GM20431 (cell line): ENCODE results near the gene FNTB.

Experiments used
- in situ Hi-C: fragments of 300-500 bp; cut with MseI, MboI; formaldehyde crosslinking; loops from one replicate; pipeline ENCODE4 v1.15.0; 2020; ENCODE audit warnings: low sequenced_read_pairs; ENCODE audit not compliant: unreplicated experiment

The FNTB gene

DNA sequence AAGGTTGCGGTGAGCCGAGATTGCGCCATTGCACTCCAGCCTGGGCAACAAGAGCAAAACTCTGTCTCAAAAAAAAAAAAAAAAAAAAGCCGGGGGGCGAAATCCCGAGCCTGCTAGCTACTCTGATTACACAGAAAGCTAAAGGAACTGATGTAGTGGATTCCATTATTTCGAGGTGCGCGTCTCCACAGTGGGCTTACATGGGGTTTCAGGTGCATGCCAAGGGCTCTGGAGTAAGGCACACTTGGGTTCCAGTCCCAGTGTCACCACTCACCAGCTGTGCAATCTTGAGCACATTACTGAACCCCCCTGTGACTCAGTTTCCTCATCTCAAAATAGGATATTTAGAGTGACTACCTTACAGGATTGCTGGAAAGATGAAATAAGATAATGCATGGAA is 12.9 kb upstream of the FNTB start:
- in situ Hi-C loops: no loop called here

GRCh38 chr14:64974563-64974962 is 12.1 kb upstream of the FNTB start:
- in situ Hi-C loops: no loop called here

GRCh38 chr14:64979336-64980074 is 7.2 kb upstream of the FNTB start:
- in situ Hi-C loops: no loop called here

DNA sequence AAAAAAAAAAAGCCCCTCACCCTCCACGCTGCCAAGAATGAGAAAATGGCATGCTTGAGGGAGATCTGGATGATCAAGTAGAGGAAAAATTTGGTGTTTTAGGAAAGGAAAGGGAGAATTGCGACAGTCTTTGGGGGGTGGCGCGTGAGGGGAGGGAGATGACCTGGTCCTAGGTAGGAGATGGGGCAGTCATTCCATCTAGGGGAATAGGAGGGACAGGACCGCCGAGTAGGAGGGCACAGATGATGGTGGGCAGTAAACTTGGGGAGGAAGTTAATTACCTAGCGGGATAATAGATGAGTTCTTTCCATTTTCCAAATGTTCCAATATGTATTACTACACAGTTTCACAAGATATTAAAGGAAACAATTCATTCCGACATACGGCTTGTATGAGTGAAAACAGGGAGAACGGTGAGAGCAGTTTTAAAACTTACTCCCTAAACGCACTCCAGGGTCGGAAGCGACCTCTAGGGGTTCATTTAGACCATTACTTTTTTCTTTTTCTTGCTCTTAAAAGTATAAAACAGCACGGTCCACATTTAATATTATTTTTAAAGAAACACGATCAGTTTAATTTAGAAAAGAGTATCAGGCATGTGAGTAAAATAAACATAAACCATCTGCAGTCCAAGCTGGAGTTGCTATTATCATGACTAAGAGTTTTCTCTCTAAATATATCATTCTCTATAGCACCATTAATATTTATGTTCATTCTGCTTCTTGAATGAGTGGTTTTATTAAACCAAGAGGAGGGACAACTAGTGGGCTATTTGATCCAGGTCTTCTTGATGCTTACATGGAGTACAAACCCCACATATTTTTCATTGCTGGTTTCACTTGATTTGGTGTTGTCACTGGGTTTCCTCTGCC is 3.0 kb upstream of the FNTB start:
- in situ Hi-C loops: no loop called here

DNA sequence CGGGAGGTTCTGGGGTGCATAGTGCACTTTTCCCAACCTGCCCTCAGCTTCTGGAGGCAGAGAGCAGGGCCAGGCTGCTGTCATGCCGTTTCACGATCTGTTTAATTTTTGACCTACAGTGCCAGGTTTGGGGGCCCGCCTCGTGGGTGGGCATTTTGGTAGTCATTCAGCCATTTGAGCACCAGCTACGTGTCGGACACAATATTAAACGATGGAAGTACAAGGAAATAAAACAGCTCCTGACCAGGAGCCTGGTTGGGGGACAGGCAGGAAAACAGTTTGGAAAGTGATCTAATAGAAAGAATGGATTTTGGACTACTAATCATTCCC is 708 bp downstream of the FNTB start:
- in situ Hi-C loops: no loop called here

DNA sequence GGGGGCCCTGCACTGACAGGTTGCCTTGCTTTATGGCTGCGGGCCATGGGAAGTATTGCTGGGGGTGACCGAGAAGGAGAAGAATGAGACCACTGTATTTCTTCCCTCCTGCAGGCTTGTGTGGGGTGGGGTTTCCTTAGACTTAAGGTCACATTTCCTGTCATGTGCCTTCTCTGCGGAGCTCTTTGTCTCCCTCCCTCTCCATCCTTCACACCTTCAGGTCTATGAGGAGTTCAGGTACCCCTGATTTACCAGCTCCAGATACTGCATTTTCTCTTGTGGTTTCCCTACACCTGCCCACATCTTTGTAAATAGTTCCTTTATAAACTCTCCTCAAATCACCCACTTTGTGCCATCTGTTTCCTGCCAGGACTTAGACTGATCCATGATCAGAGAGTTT is 3.6 kb downstream of the FNTB start:
- in situ Hi-C loops: no loop called here

GRCh38 chr14:64990939-64991338 is 4.2 kb downstream of the FNTB start:
- in situ Hi-C loops: no loop called here

DNA sequence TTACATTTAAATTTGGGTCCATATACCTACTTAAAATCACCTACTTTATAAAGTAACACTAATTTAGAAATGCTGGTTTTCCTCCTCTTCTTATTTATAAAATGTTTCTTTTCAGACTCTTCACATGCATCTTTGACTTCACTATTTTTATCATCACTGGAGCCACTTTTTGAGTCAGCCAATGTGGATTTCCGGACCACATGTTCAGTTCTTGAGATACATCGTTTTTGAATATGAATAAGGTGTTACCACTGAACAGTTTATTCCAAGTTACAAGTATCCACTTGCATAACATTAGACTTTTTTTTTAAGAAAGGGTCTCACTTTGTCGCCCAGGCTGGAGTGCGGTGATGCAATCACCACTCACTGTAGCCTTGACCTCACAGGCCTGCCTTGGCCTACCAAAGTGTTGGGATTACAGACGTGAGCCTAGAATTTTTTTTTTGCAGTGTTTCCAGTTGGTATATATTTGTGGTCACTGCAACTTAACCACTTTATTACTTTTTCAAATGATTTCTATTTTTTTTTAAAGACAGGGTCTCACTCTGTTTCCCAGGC is 5.7 kb downstream of the FNTB start:
- in situ Hi-C loops: no loop called here

DNA sequence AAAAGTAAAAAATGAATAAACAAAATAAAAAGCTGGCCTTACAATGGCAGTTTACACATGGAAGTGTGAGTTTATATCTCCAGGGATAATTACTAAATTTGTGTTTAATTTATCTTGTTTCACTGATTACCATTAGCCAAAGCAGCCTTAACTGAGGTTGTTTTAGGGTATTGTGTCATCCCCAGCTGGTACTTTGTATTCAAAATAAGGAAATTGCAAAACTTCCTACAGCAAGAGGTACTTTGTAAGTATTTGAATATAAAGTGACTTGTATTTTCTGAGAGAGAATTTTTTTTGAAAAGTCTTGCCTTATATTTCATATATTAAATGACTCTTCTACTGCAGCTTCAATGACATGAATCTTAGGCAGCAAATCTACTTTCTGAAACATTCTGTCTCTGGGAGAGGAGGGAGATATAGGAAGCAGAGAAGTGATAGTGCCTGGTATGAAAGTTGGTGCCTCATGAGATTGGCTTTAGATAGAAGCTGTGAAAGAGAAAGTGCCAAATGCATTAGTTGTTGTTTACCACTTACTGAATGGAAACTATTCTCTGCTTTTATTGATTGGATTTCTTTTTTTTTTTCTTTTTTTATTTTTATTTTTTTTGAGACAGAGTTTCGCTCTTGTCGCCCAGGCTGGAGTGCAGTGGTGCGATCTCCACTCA is 6.7 kb downstream of the FNTB start:
- in situ Hi-C loops: no loop called here

- in situ Hi-C loops: no loop called here
Observed at GRCh38 chr14:64994540-64994939, 7.8 kb downstream of the FNTB start.

GRCh38 chr14:64995291-64995690 is 8.6 kb downstream of the FNTB start:
- in situ Hi-C loops: no loop called here

DNA sequence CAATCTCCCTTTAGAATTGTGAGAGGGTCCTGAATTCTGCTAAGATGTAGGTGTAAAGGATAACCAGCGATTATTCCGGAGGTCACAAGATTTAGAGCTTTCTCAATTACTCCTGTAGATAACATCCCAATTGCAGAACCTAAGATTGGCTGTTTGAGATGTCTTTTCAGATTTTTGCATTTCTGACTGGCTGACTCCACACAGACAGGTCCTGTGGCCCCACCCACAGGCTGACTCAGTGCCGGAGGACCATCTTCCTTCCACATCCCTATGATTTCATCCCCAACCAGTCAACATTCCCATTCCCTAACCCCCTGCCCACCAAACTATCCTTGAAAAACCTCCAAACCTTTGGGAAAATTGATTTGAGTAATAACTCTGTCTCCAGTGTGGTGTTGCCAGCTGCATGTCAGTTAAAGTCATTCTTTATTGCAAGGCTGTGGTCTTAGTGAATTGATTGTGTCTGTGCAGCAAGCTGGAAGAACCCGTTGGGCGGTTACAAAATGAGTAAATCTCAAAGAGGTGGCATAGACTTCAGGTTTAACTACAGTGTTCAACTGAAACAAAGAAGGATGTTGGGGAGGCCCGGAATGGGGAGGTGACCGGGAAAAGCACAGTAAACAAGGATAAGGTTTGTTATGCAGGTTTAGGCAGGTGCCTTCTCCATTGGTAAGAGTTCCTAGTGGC is 10.6 kb downstream of the FNTB start:
- in situ Hi-C loops: no loop called here

GRCh38 chr14:64998455-64998931 is 11.8 kb downstream of the FNTB start:
- in situ Hi-C loops: no loop called here

- in situ Hi-C loops: no loop called here
Observed at GRCh38 chr14:65000898-65001591, 14.3 kb downstream of the FNTB start.

- in situ Hi-C loops: no loop called here
Observed at GRCh38 chr14:65001723-65002122, 15.0 kb downstream of the FNTB start.

GRCh38 chr14:65002586-65003210 is 16.0 kb downstream of the FNTB start:
- in situ Hi-C loops: no loop called here

DNA sequence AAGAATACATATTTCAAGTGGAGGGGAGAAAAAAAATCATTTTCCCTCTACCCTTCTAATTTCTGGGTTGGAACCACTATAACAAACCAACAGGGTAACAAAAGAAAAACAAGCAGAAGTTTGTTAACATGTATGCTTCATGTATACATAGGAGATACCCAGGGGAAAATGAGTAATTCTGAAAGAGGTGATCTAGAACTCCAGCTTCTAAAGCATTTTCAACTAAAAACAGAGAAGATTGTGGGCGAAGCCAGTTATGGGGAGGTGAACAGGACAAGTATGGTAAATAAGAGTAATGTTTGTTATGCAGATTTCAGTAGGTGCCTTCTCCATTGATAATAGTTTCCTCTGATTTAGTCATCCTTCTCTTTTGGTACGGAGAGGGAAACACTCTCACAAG is 16.7 kb downstream of the FNTB start:
- in situ Hi-C loops: no loop called here

- in situ Hi-C loops: no loop called here
Observed at GRCh38 chr14:65006261-65006721, 19.6 kb downstream of the FNTB start.

GRCh38 chr14:65007202-65007601 is 20.5 kb downstream of the FNTB start:
- in situ Hi-C loops: no loop called here
